MM.1S (cell line): ENCODE data around the gene NRGN.

Experiments
- CTCF ChIP-seq: fragments of 300-600 bp; sonication (generic); IDR thresholded peaks from 2 replicates; pipeline ENCODE4 v1.5.1; 2016; ENCODE audit warnings: antibody characterized with exemption, low read length, mixed read lengths
- EZH2 ChIP-seq: fragments of 300-600 bp; sonication (generic); optimal IDR thresholded peaks from 2 replicates; pipeline ENCODE3; 2017; ENCODE audit warnings: low read depth, mild to moderate bottlenecking, antibody characterized with exemption, low read length, mixed read lengths
- EZH2phosphoT487 ChIP-seq: fragments of 300-600 bp; sonication (generic); IDR thresholded peaks from 2 replicates; pipeline ENCODE4 v1.6.1; 2018; ENCODE audit warnings: antibody characterized with exemption, low read length

- TF ChIP-seq EZH2 (no peak), CTCF (no peak), EZH2phosphoT487 (no peak)
Observed at GRCh38 chr11:124753624-124754023, 13.9 kb downstream of the NRGN start.
